Measurements from ENCODE around the gene SOCS1.

Gene SOCS1

DNA sequence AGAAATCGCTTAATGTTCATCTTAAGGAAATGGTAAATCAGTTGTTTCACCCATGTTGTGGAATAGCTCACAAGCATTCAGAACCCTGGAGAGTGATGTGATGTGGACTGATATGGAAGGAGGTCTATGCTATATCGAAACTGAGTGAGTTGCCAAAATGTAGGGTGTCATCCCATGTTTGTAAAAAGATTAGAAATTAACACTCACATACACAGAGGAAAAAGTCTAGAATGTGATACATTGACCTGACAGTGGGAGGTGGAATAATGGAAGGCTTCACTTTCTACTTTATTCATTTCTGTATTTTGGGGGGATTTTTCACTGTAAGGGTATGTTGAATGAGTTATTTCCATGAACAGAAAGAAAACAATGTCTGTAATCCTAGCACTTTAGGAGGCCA lies 29.8 kb upstream of the SOCS1 start:
- DNase-seq (ENCODE audit: low read depth): no peak

- no peak for DNase-seq (ENCODE audit: low read depth)
These were observed 27.8 kb upstream of the SOCS1 start for GRCh38 chr16:11283820-11284248.

- DNase-seq (ENCODE audit: low read depth): no peak
These were observed 24.9 kb upstream of the SOCS1 start, which contains the start of gene PRM1 for GRCh38 chr16:11280616-11281522. Gene PRM1, minus strand, starts transcription at chr16:11281330. Its CDS starts 92 bp downstream, at chr16:11281238.

- DNase-seq (ENCODE audit: low read depth): no peak
These were observed 23.0 kb upstream of the SOCS1 start for GRCh38 chr16:11278681-11279628.

GRCh38 chr16:11277607-11278337 lies 21.8 kb upstream of the SOCS1 start:
- no peak for DNase-seq (ENCODE audit: low read depth)

DNA sequence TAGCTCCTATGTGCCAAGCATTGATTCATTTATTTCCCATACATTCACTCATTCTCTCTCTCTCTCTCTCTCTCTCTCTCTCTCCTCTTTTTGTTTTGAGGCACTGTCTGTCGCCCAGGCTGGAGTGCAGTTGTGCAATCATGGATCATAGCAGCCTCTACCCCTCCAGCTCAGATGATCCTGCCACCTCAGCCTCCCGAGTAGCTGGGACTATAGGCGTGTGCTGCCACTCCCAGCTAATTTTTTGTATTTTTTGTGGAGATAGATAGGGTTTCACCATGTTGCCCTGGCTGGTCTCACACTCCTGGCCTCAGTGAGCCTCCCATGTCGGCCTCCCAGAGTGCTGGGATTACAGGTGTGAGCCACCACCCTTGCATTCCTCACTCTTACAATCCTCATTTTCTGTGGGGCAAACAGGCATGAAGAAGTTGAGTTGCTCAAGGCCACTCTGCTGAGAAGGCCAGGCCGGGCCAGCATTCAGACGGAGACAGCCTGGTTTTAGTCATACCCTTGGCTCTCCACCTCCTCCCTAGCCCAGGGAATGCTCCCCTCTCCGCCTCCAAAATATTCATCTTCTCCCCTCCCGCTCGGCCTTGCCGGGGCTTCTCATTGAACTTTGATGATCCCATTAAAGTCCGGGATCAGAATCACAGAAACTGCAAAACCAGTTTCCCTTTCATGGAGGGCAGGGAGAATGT lies 21.0 kb upstream of the SOCS1 start:
- no peak for DNase-seq (ENCODE audit: low read depth)

- DNase-seq (ENCODE audit: low read depth): no peak
These were observed 20.3 kb upstream of the SOCS1 start, which contains the start of gene PRM2 for GRCh38 chr16:11276143-11276895. Gene PRM2, minus strand, starts transcription at chr16:11276480. Its CDS starts 110 bp downstream, at chr16:11276370.

DNA sequence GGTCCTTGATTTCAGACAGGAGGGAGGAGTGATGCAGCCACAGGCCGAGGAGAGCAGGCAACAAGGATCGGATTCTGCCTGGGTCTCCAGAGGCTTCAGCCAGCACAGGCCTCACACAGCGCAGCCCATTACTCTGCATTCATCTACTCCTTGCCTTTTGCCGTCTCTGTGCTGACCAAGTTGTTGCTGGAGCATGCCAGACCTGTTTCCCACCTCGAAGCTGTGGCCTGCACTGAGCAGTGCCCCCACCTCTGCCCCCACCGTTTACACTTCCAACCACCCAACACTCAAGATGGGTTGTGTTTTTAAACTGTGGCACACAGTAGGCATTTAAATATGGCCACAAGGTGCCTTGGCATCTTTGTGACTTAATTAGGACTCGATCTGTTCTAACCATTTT lies 19.0 kb upstream of the SOCS1 start:
- DNase-seq (ENCODE audit: low read depth): no peak

DNA sequence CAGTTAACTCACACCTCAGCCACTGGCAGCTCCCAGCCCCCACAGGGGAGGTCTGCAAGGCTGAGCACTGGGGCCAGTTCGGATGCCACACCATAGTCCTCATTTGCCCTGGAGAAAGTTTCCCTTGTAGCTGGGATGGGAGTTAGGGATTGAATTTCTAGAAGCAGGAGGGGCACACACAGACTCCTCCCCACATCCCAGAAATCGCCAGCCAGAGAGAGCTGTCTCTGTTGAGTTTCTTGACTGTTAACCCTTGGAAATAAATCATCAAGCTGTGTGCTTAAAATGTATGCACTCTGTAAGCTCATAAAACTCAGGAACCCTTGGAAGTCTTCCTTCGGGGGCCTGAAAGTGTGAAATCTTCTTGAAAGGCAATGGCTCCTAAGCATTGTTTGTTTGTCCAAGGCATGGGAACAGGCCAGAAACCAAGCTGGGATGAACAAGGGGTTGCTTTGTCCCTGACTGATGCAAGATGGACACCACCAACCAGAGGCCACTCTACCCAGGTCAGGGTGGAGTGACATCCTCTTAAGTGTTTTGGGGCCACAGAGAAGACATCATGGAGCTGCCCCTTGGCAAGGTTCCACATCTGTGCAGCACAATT lies 17.8 kb upstream of the SOCS1 start:
- no peak for DNase-seq (ENCODE audit: low read depth)

- DNase-seq (ENCODE audit: low read depth): no peak
These were observed 17.1 kb upstream of the SOCS1 start, which contains the start of gene PRM3 for GRCh38 chr16:11272921-11273720. Gene PRM3, minus strand, starts transcription at chr16:11273629. Its CDS starts 34 bp downstream, at chr16:11273595.

- DNase-seq (ENCODE audit: low read depth): no peak
These were observed 16.5 kb upstream of the SOCS1 start for GRCh38 chr16:11272484-11272883.

- DNase-seq (ENCODE audit: low read depth): no peak
These were observed 15.6 kb upstream of the SOCS1 start for GRCh38 chr16:11271610-11272009.

DNA sequence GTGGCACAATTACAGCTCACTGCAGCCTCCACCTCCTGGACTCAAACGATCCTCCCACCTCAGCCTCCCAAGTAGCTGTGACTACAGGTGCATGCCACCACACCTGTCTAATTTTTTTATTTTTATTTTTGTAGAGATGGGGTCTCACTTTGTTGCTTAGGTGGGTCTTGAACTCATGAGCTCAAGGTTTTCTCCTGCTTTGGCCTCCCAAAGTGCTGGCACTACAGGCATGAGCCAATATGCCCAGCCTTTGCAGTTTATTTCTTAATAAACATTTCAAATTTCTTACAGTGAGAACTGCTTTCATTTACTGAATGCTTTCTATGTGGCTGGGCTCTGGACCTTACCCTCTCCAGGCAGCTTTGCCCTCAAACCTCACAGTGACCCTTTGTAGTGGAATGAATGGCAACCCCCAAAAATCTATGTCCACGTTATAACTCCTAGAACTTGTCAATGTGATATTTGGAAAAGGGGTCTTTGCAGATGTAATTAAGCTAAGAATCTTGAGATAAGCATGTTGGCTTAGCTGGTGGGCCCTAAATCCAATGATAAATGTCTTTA lies 14.7 kb upstream of the SOCS1 start:
- no peak for DNase-seq (ENCODE audit: low read depth)

DNA sequence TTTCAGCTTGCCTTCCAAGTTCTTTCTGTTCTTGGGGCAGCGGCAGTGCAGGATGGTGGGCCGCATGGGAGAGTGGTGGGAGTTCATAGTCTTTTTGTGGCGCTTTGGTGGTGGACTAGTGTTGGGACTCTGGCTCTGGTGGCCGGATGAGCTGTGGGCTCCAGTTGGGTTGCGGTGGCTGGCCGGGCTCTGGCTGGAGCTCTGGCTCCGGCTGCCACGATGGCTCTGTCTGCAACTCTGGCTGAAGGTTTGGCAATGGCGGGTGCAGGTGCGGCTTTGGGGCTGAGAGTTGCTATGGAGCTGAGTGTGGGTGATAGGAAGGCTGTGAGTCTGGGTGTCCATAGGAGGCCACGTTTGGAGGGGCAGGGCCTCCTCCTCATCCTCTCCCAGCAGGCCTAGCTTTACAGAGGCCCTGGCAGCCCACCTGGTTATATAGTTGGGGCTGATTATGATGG lies 12.9 kb upstream of the SOCS1 start, which contains the start of gene TNP2:
TNP2 (minus strand) TSS at position 405 of the 455 bp plus-strand sequence; CDS start at position 342, 63 bp downstream.
- no peak for DNase-seq (ENCODE audit: low read depth)

DNA sequence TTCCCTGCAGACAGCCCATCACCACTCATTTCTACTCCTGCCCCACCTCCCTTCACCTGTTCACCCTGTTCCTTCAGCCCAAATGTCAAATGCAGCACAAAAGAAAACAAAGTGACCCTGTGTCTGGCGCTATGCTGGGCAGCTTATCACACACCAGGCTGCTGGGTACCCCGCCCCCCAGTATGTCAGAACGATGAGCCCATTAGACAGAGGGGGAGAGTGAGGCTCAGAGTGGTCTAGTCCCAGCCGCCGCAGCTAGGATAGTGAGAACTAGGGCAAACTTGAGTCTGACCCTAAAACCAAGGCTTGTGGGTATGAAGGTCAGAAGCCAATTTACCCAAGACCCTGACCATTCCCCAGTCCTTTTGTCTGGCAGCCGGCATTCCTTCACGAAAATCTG lies 9.1 kb upstream of the SOCS1 start:
- DNase-seq (ENCODE audit: low read depth): no peak

- DNase-seq (ENCODE audit: low read depth): no peak
These were observed 8.3 kb upstream of the SOCS1 start for GRCh38 chr16:11264155-11264832.

DNA sequence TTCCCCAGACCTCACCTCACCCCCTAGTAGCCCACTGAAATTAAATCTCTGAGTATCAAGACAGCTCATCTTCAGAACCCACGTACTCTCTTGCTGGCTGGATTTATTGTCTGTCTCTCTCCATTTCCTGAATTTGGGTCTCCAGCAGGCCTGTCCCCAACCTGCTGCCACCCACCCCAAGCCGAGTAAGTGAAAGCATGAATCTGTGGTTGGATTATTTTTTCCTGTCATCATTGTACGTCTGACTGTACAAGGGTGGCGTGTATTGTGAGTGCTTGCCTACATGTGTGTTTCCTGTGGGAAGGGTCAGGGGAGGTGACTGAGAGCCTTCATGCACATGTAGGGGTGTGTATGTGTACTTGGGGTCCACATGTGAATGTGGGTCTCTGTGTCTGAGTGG lies 7.7 kb upstream of the SOCS1 start:
- no peak for DNase-seq (ENCODE audit: low read depth)

DNA sequence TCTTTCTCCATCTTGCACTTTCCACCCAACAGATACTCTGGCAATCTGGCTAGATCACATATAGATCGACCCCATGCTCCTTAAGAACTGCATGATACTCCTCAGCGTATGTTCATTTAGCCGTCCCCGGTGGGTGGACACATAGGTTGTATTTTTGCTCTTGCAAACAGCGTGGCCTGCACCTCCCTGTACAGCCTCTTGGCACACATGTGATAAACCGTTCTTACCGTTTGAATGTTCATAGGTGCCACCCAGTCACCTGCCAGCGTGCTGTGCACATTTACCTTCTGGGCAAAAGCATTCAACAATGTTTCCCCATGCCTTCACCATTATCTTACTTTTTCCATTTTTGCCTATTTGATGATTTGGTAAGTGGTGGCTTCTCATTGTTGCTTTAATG lies 6.9 kb upstream of the SOCS1 start:
- DNase-seq (ENCODE audit: low read depth): no peak
